H1 (cell line): ENCODE data around the gene ITPKC. TPM values are rescaled to one million over a fixed set of nuclear protein-coding genes. Genes with fewer than 3 reads are reported as not detected.
A peak's percentile ranks its signal among the peaks of the same experiment; 100 is the strongest.

ENCODE experiments used
- CBX5 ChIP-seq: fragments of 300-800, 300-1000 bp; sonication (generic); IDR thresholded peaks from 2 replicates; pipeline ENCODE4 v1.7.1; 2016; ENCODE audit warnings: antibody characterized with exemption, low read length, low read depth
- CHD2 ChIP-seq: IDR thresholded peaks from 2 replicates; pipeline ENCODE4 v1.6.1; 2012; ENCODE audit warnings: low read length, improper control_type of control experiment
- CREB1 ChIP-seq: IDR thresholded peaks from 2 replicates; pipeline ENCODE4 v1.6.1; 2012; ENCODE audit warnings: inconsistent platforms
- POLR2AphosphoS5 ChIP-seq: IDR thresholded peaks from 2 replicates; pipeline ENCODE4 v1.6.1; 2011; ENCODE audit warnings: low read depth, low read length
- RBBP5 ChIP-seq: IDR thresholded peaks from 2 replicates; pipeline ENCODE4 v1.7.1; 2012; ENCODE audit warnings: low read depth, mild to moderate bottlenecking, inconsistent platforms, low read length, moderate library complexity, borderline replicate concordance
- RNF2 ChIP-seq: fragments of 200-900, 300-1000 bp; sonication (generic); IDR thresholded peaks from 2 replicates; pipeline ENCODE4 v1.7.1; 2016; ENCODE audit warnings: borderline replicate concordance, low read depth, mild to moderate bottlenecking, antibody characterized with exemption, low read length; ENCODE audit not compliant: poor library complexity, severe bottlenecking; ENCODE audit errors: missing control alignments
- SAP30 ChIP-seq: fragments of 300-600 bp; sonication (generic); IDR thresholded peaks from 2 replicates; pipeline ENCODE4 v1.7.1; 2012; ENCODE audit warnings: low read length, moderate library complexity, mild to moderate bottlenecking, inconsistent platforms; ENCODE audit not compliant: insufficient read depth, insufficient replicate concordance
- SIN3A ChIP-seq, 2 experiments: IDR thresholded peaks in 1 of 2; conservative IDR thresholded peaks in 1 of 2; 2 replicates each; pipeline ENCODE4 v1.6.1; 2011 to 2012; ENCODE audit warnings: low read length in 2 of 2, improper control_type of control experiment in 1 of 2, low read depth in 1 of 2, mild to moderate bottlenecking in 1 of 2
- SIX5 ChIP-seq: IDR thresholded peaks from 2 replicates; pipeline ENCODE4 v1.6.1; 2011; ENCODE audit warnings: mild to moderate bottlenecking, low read depth, low read length
- SP2 ChIP-seq: IDR thresholded peaks from 2 replicates; pipeline ENCODE4 v1.6.1; 2012; ENCODE audit warnings: mild to moderate bottlenecking, low read length, inconsistent platforms
- TAF1 ChIP-seq: IDR thresholded peaks from 2 replicates; pipeline ENCODE4 v1.6.1; 2011; ENCODE audit warnings: mild to moderate bottlenecking, low read depth, low read length
- TBP ChIP-seq: IDR thresholded peaks from 2 replicates; pipeline ENCODE4 v1.6.1; 2011; ENCODE audit warnings: low read depth, low read length, improper control_type of control experiment
- TEAD4 ChIP-seq: IDR thresholded peaks from 2 replicates; pipeline ENCODE4 v1.6.1; 2012; ENCODE audit warnings: low read depth, low read length, inconsistent platforms, mixed read lengths
- ZNF274 ChIP-seq: IDR thresholded peaks from 2 replicates; pipeline ENCODE4 v1.7.0; 2012; ENCODE audit warnings: low read length, borderline replicate concordance; ENCODE audit errors: extremely low read depth
- polyA plus RNA-seq, 7 experiments: library from polyadenylated mRNA; depleted of rRNA in 3 of 7; stranded (reverse) in 5 of 7; unstranded in 2 of 7; fragments of >200 nt in 5 of 7; fragments of 200-250 nt in 2 of 7; gene quantifications; 1 replicate in 5 of 7; 2 replicates in 1 of 7; 4 replicates in 1 of 7; pipeline versions ENCODE4 v1.2.1 to v1.2.3, GENCODE V29; 2011 to 2013; ENCODE audit warnings: missing spikeins in 2 of 7, mixed read lengths in 2 of 7
- total RNA-seq: library from RNA; stranded (reverse); fragmentation: NEBNext Ultra II Directional; extraction: Animal tissue kit (Norgen Biotek cat#: 25700); gene quantifications from 2 replicates; pipeline ENCODE4 v1.2.1, GENCODE V29; 2021

The ITPKC gene
- total and polyA plus RNA-seq, 2 of the 8 experiments (the other 6 are each of a cell fraction or from before 2014, with no cell fraction given) = 5.2 to 8.9 TPM

GRCh38 chr19:40750874-40751537, 34.1 kb downstream of the ITPKC start, which contains the start of gene SNRPA (continued):
- TF ChIP-seq SAP30 = peak; percentile 20
- peak in 1 of 2 experiments; percentile 78; a peak in 1 of 4 replicates for TF ChIP-seq SIN3A (conservative IDR thresholded peaks at IDR 0.05 in 1 of 2, IDR thresholded peaks at IDR 0.05 in 1 of 2; ENCODE audit: low read depth in 1 of 2, low read length in 2 of 2)
- 0 out of 2 replicates have a peak, but pooled peaks have one; percentile 53 for TF ChIP-seq RBBP5
- TF ChIP-seq SIX5 = peak; percentile 32; the same call in 1 of the 2 replicates
- TF ChIP-seq CBX5 = no peak
- peak; percentile 76 for TF ChIP-seq CHD2
- no peak for TF ChIP-seq RNF2
- TF ChIP-seq SP2 = 0 out of 2 replicates have a peak, but pooled peaks have one; percentile 8
- peak; percentile 85 for TF ChIP-seq CREB1
- peak; percentile 70; the same call in 1 of the 2 replicates for TF ChIP-seq TBP
- peak; percentile 88 for TF ChIP-seq TAF1
- TF ChIP-seq ZNF274 = no peak
- TF ChIP-seq TEAD4 = no peak
- TF ChIP-seq POLR2AphosphoS5 = peak; percentile 84
